Smooth muscle cell (in vitro differentiated cells): ENCODE data around the gene ALDH1L2. TPM values are rescaled to one million over a fixed set of nuclear protein-coding genes. Genes with fewer than 3 reads are reported as not detected.

ENCODE experiments used
- DNase-seq: peaks from one replicate; lab custom pipeline; 2025; ENCODE audit not compliant: unreplicated experiment; lab: John Stamatoyannopoulos, UW
- H2AFZ ChIP-seq: fragments of 200-600 bp; sonication (generic); 2 replicates; pipeline ENCODE4 v1.6.0; 2016; ENCODE audit warnings: antibody characterized with exemption, low read depth, mild to moderate bottlenecking
- H3F3A ChIP-seq: fragments of 200-600 bp; sonication (generic); 2 replicates; pipeline ENCODE4 v1.6.0; 2017; ENCODE audit warnings: antibody characterized with exemption, low read depth
- H3K27ac ChIP-seq: fragments of 200-600 bp; sonication (generic); 2 replicates; pipeline ENCODE4 v1.5.1; 2016; ENCODE audit warnings: low read depth, mild to moderate bottlenecking
- H3K27me3 ChIP-seq: fragments of 200-600 bp; sonication (generic); 2 replicates; pipeline ENCODE4 v1.6.1; 2016; ENCODE audit warnings: low read depth, mild to moderate bottlenecking
- H3K36me3 ChIP-seq: fragments of 200-600 bp; sonication (generic); 2 replicates; pipeline ENCODE4 v1.5.1; 2016; ENCODE audit warnings: low read depth
- H3K4me1 ChIP-seq: fragments of 200-600 bp; sonication (generic); 2 replicates; pipeline ENCODE4 v1.5.1; 2016; ENCODE audit warnings: low read depth
- H3K4me2 ChIP-seq: fragments of 200-600 bp; sonication (generic); 2 replicates; pipeline ENCODE4 v1.6.0; 2016; ENCODE audit warnings: mild to moderate bottlenecking
- H3K4me3 ChIP-seq: fragments of 200-600 bp; sonication (generic); 2 replicates; pipeline ENCODE4 v1.5.1; 2016; ENCODE audit warnings: mild to moderate bottlenecking
- H3K79me2 ChIP-seq: fragments of 200-600 bp; sonication (generic); 2 replicates; pipeline ENCODE4 v1.6.0; 2016; ENCODE audit warnings: low read depth, mild to moderate bottlenecking
- H3K9ac ChIP-seq: fragments of 200-600 bp; sonication (generic); 2 replicates; pipeline ENCODE4 v1.6.0; 2016; ENCODE audit warnings: low read depth
- H3K9me3 ChIP-seq: fragments of 200-600 bp; sonication (generic); replicated peaks from 2 replicates; pipeline ENCODE4 v1.5.1; 2016; ENCODE audit warnings: low read depth
- H4K20me1 ChIP-seq: fragments of 200-600 bp; sonication (generic); 2 replicates; pipeline ENCODE4 v1.6.0; 2016; ENCODE audit warnings: low read depth
- CTCF ChIP-seq: fragments of 200-600 bp; sonication (generic); IDR thresholded peaks from 2 replicates; pipeline ENCODE4 v1.5.1; 2017; ENCODE audit warnings: borderline replicate concordance, mild to moderate bottlenecking, antibody characterized with exemption; ENCODE audit not compliant: insufficient read depth, poor library complexity, severe bottlenecking
- WGBS: methylation state at CpG from one replicate; pipeline ENCODE4 v1.1.7; 2016; ENCODE audit warnings: low lambda C conversion rate; 5-methylcytosine and 5-hydroxymethylcytosine counted together
- polyA plus RNA-seq: library from polyadenylated mRNA; unstranded; fragments of >200 nt; fragmentation: Nextera tagmentation; extraction: Ambion mirVana; gene quantifications from 2 replicates; pipeline ENCODE4 v1.2.1, GENCODE V29; 2016
- total RNA-seq: library from RNA; depleted of rRNA; stranded (reverse); fragments of >200 nt; gene quantifications from 2 replicates; pipeline ENCODE4 v1.2.3, GENCODE V29; 2014

ALDH1L2 gene
- total and polyA plus RNA-seq, 2 experiments from 2014 or later = 25.3 to 28.1 TPM

- no peak for TF ChIP-seq CTCF
- Histone ChIP-seq H3F3A (no peaks in the 10 kb centered on the region), H3K4me2 (no peak overlapping the region), H3K27ac (no peak overlapping the region), H2AFZ (no peak overlapping the region), H3K79me2 (peaks cover 26% of the 10 kb centered on the region), H3K4me1 (no peaks in the 10 kb centered on the region), H3K9ac (no peak overlapping the region), H3K9me3 (no peaks in the 10 kb centered on the region), H3K36me3 (no peaks in the 10 kb centered on the region), H4K20me1 (no peaks in the 10 kb centered on the region), H3K27me3 (no peaks in the 10 kb centered on the region), H3K4me3 (no peak overlapping the region)
- 91% methylated on average over 6 of the region's 6 CpGs for WGBS
- no peak for DNase-seq
Measured at GRCh38 chr12:105085501-105085900, 1.2 kb upstream of the ALDH1L2 start.

DNA sequence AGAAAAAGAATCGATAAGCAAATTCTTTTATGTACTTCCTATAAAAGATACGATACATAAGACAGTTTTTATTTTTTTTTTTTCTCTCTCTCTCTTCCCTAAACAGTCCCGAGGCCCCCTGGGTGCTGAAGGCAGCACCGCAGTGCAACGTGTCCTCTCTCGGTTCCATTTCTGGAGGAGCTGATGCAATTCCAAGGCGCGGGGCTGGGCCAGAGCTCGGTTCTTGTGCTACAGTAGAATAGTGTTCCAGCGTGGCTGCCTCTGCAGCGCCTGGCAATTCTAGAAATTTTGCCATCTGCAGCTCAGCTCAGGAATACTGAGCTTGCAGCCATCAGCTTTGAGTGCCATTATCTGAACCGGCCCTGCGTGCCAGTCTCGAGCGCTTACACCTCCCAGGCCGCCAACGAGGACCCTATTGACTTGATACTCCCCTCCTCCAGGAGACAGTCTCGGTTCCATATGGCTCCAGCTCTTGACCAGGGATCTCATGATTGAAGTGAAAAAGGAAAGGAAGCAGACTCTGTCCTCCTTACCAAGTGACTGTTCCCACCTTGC is 630 bp downstream of the ALDH1L2 start:
- no peak for TF ChIP-seq CTCF

DNA sequence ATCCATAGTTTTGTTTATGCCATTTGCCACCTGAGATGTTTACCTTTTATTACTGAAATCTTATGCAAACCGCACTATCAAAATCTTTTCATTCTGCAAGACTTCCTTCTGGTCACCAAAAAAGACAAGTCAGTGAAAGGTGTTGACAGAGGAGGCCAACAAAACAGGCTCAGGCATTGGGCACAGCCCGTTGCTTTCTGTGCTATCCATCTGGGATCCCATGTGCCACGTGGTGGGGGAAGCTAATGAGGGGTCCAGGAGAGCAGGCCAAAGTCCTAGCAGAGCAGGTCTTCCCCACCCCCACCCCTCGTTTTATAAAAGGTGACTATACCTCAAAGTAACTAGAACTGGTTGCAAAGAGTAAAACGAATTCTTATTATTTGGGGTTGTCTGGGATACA is 1.2 kb downstream of the ALDH1L2 start:
- peaks cover 50% of the 10 kb centered on the region for H3K79me2 ChIP-seq
- no peaks in the 10 kb centered on the region for H3K27me3 ChIP-seq
- H3K27ac ChIP-seq = peak overlapping the region; percentile 57
- H3K36me3 ChIP-seq = no peaks in the 10 kb centered on the region
- H3K4me1 ChIP-seq = no peaks in the 10 kb centered on the region
- peak overlapping the region; percentile 86 for H2AFZ ChIP-seq
- peak overlapping the region; percentile 90 for H3K4me2 ChIP-seq
- H4K20me1 ChIP-seq = no peaks in the 10 kb centered on the region
- peak overlapping the region; percentile 65 for H3K4me3 ChIP-seq
- DNase-seq = no peak
- H3K9me3 ChIP-seq = no peaks in the 10 kb centered on the region
- no peaks in the 10 kb centered on the region for H3F3A ChIP-seq
- 53% methylated on average over 5 of the region's 5 CpGs for WGBS
- peak overlapping the region; percentile 71 for H3K9ac ChIP-seq
- no peak for TF ChIP-seq CTCF

More for the DNA sequence above, 630 bp downstream of the ALDH1L2 start:
- Histone ChIP-seq H3K27me3 (no peaks in the 10 kb centered on the region), H3K4me3 (peak overlapping the region; percentile 65), H3K36me3 (no peaks in the 10 kb centered on the region), H3K9ac (peak overlapping the region; percentile 71), H3K79me2 (peaks cover 45% of the 10 kb centered on the region), H3K9me3 (no peaks in the 10 kb centered on the region), H3K4me2 (peak overlapping the region; percentile 90), H3F3A (no peaks in the 10 kb centered on the region), H4K20me1 (no peaks in the 10 kb centered on the region), H2AFZ (peak overlapping the region; percentile 86), H3K4me1 (no peaks in the 10 kb centered on the region), H3K27ac (peak overlapping the region; percentile 57)
- DNase-seq = peak; percentile 43
- 15% methylated on average over 18 of the region's 18 CpGs for WGBS
